ENCODE measurements around the gene SNRPD3.
A peak's percentile ranks its signal among the peaks of the same experiment; 100 is the strongest.

Gene SNRPD3

GRCh38 chr22:24622596-24622995, 66.8 kb downstream of the SNRPD3 start:
- peak; percentile 51 for DNase-seq
